WTC11 (cell line): Measurements from ENCODE around the gene ACP4.

Source experiments
- CTCF ChIP-seq: fragments of 200-600 bp; IDR thresholded peaks from 2 replicates; pipeline ENCODE4 v1.8.0; 2022; ENCODE audit warnings: antibody characterized with exemption
- EMX1 ChIP-seq: fragments of 250-450 bp; sonication (Bioruptor Pico); IDR thresholded peaks from 2 replicates; pipeline ENCODE4 v1.8.0; 2021; ENCODE audit warnings: mild to moderate bottlenecking
- FOXP1 ChIP-seq: sonication (generic); formaldehyde crosslinking; IDR thresholded peaks from 2 replicates; pipeline ENCODE4 v1.8.0; 2022; ENCODE audit warnings: missing genetic modification reagents, mild to moderate bottlenecking, moderate library complexity, borderline replicate concordance
- JUN ChIP-seq: sonication (generic); formaldehyde crosslinking; IDR thresholded peaks from 2 replicates; pipeline ENCODE4 v1.8.0; 2023; ENCODE audit warnings: mild to moderate bottlenecking, missing genetic modification reagents
- RELA ChIP-seq: sonication (generic); formaldehyde crosslinking; IDR thresholded peaks from 2 replicates; pipeline ENCODE4 v1.8.1; 2022; ENCODE audit warnings: missing genetic modification reagents, mild to moderate bottlenecking, borderline replicate concordance
- ZNF317 ChIP-seq: sonication (generic); formaldehyde crosslinking; IDR thresholded peaks from 2 replicates; pipeline ENCODE4 v1.8.1; 2023; ENCODE audit warnings: low read depth, mild to moderate bottlenecking, moderate library complexity, missing genetic modification reagents, borderline replicate concordance
- TF ChIP-seq, protein P1 (sequence below): sonication (generic); formaldehyde crosslinking; IDR thresholded peaks from 2 replicates; pipeline ENCODE4 v1.8.1; 2023; ENCODE audit warnings: mild to moderate bottlenecking, missing genetic modification reagents, moderate library complexity
- TF ChIP-seq, protein P2 (sequence below): sonication (generic); formaldehyde crosslinking; IDR thresholded peaks from 2 replicates; pipeline ENCODE4 v1.8.1; 2022; ENCODE audit warnings: mild to moderate bottlenecking, missing genetic modification reagents, moderate library complexity, borderline replicate concordance

DNA sequence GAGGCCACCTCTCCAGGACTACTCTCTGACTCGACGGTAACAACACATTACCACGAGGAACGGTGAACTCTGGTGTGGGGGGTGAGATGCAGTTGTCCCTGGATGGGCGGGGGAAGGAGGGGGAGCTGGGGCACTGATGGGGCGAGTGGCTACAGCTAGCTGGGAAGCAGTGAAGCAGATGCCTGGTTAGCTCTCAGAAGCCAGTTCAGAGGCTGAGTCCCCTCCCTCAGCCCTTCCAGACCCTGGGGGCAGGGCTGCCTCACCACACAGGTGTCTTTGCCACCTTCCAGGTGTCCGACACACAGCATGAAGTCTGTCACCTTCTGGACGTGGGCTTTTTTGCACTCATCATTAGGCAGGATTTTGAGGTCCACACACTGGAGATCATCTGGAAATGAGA, 29.4 kb downstream of the ACP4 start:
- TF ChIP-seq CTCF (no peak), ZNF317 (CRISPR knock-in tag) (no peak), FOXP1 (CRISPR knock-in tag) (no peak), JUN (CRISPR knock-in tag) (no peak), RELA (CRISPR knock-in tag) (no peak), EMX1 (CRISPR knock-in tag) (no peak)
- TF ChIP-seq, protein P1, sequence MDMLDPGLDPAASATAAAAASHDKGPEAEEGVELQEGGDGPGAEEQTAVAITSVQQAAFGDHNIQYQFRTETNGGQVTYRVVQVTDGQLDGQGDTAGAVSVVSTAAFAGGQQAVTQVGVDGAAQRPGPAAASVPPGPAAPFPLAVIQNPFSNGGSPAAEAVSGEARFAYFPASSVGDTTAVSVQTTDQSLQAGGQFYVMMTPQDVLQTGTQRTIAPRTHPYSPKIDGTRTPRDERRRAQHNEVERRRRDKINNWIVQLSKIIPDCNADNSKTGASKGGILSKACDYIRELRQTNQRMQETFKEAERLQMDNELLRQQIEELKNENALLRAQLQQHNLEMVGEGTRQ (CRISPR knock-in tag), result no peak
- TF ChIP-seq, protein P2, sequence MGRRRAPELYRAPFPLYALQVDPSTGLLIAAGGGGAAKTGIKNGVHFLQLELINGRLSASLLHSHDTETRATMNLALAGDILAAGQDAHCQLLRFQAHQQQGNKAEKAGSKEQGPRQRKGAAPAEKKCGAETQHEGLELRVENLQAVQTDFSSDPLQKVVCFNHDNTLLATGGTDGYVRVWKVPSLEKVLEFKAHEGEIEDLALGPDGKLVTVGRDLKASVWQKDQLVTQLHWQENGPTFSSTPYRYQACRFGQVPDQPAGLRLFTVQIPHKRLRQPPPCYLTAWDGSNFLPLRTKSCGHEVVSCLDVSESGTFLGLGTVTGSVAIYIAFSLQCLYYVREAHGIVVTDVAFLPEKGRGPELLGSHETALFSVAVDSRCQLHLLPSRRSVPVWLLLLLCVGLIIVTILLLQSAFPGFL, result no peak
